KOPT-K1 (cell line): ENCODE measurements around the gene SPNS2.

ENCODE experiments used
- H3K27ac ChIP-seq: fragments of 200-600 bp; sonication (generic); 2 replicates; pipeline ENCODE4 v1.5.1; 2016; ENCODE audit warnings: antibody characterized with exemption, mild to moderate bottlenecking, low read depth, low read length; ENCODE audit not compliant: poor library complexity, severe bottlenecking
- H3K36me3 ChIP-seq: fragments of 200-600 bp; sonication (generic); 2 replicates; pipeline ENCODE4 v1.5.1; 2017; ENCODE audit warnings: antibody characterized with exemption, mild to moderate bottlenecking, low read length, moderate library complexity; ENCODE audit not compliant: insufficient read depth
- H3K9me3 ChIP-seq: fragments of 200-600 bp; sonication (generic); 2 replicates; pipeline ENCODE4 v1.5.1; 2017; ENCODE audit warnings: antibody characterized with exemption, low read length, mild to moderate bottlenecking; ENCODE audit not compliant: insufficient read depth, poor library complexity, severe bottlenecking

SPNS2 gene

DNA sequence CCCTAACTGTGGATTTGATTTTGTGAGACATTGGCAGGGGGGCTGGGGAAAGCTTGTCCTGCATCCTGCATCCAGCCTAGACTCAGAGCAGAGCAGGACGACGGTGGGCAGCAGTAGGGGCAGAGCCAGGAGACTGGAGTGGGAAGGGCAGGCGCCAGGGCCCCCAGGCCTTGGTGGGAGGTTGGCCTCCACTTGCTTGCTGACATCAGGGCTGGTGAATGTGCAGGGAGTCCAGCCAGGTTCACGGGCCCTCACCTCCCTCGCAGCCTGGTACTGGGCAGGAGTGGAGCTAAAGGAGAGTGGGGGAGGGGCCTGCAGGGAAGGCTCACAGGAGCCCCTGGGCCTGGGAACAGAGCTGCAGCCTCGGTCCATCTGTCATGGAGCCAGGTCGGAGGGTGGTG, 83.4 kb downstream of the SPNS2 start:
- H3K9me3 ChIP-seq: no peaks in the 10 kb centered on the region
- no peaks in the 10 kb centered on the region for H3K36me3 ChIP-seq
- H3K27ac ChIP-seq: no peak overlapping the region

DNA sequence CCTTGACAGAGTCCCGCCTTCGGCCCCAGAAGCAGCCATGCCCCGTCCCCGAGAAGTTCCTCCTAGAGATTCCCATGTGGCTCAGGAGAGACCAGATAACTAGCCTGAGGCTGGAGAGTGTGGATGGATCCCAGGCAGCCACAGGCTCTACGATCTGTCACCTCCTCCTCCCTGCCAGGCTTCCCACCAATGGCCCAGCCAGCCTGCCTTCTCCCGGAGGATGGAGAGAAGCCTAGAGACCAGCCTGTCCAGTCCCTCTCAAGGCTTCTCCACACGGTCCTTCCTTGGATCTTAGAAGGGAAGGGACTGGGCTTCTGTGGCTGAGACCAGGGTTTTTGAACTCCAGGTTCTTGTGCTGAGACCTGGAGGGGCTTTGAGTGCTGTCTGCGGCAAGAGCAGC, 84.0 kb downstream of the SPNS2 start:
- Histone ChIP-seq H3K36me3 (no peaks in the 10 kb centered on the region), H3K27ac (no peak overlapping the region), H3K9me3 (no peaks in the 10 kb centered on the region)

DNA sequence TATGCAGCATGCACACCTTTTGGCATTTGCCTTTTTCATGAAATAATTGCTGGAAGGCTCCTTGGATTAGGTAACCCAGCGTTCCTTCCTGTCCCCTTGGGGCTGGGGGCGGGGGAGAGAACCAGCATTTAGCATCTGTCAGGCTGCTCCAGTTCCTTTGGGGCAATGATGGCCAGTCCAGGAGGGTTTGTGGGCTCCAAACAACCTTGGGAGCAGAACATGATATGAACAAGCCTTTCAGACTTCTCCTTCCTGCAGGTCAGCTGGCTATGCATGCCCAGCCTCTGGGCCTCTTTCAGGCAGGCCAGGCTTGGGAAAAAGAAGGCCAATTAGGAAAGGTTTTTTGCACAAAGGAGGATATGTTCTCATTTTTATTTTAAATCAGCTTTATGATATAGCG, 84.5 kb downstream of the SPNS2 start:
- no peak overlapping the region for H3K27ac ChIP-seq
- H3K36me3 ChIP-seq: no peaks in the 10 kb centered on the region
- no peaks in the 10 kb centered on the region for H3K9me3 ChIP-seq

DNA sequence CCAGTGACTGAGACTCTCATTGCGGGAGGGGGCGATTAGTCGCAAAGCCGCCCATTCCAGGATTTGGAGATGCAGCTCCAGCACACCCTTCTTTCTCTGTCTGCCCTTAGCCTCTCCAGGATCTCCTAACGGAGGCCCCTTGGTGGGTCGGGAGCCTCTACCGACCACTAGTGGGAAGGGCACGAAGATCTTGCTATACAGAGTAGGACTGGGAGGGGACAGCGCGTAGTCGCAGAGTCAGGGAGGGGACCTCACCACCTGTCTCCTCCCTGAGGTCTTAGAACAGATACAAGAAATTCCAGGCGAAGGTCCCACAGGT, 85.1 kb downstream of the SPNS2 start:
- Histone ChIP-seq H3K27ac (no peak overlapping the region), H3K9me3 (no peaks in the 10 kb centered on the region), H3K36me3 (no peaks in the 10 kb centered on the region)

DNA sequence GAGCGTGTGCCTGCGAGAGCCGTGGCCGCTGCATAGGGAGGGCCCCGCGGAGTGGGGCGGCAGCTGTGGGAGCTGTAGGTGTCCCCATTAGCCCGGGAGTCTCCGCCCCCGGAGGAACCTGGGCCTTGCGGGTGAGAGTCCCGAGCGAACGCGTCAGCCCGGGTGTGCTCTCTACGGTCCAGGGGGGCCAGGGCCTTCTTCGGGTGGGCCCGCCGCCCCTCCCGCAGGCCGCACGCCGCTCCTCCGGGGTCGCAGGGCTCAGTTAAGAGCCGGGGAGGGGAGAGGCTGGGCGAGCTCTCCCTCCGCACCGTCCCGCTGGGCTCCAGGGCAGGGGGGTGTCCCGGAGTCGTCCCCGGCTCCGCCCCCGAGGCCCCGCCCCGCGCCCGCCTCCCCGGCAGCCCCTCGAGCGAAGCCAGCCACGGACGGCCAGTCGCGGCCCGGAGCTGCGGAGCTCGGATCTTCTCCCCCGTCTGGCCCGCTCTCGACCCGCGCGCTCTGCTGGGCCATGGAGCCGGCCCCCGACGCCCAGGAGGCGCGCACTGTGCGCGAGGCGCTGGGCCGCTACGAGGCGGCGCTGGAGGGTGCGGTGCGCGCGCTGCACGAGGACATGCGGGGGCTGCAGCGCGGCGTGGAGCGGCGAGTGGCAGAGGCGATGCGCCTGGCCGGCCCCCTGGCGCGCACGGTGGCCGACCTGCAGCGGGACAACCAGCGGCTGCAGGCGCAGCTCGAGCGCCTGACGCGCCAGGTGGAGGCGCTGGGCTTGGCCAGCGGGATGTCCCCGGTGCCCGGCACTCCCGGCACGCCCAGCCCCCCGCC, 85.6 kb downstream of the SPNS2 start, which contains the start of gene SMTNL2:
Gene SMTNL2, plus strand, starts transcription at position 429 of the 816 bp plus-strand sequence. Its CDS starts 77 bp downstream, at position 506.
- H3K27ac ChIP-seq: no peak within 1 kb of the TSS
- no peaks in the 10 kb centered on the region for H3K9me3 ChIP-seq
- H3K36me3 ChIP-seq: no peaks in the 10 kb centered on the region

- Histone ChIP-seq H3K9me3 (no peaks in the 10 kb centered on the region), H3K36me3 (no peaks in the 10 kb centered on the region)
Measured at GRCh38 chr17:4584917-4585637, 86.4 kb downstream of the SPNS2 start.

DNA sequence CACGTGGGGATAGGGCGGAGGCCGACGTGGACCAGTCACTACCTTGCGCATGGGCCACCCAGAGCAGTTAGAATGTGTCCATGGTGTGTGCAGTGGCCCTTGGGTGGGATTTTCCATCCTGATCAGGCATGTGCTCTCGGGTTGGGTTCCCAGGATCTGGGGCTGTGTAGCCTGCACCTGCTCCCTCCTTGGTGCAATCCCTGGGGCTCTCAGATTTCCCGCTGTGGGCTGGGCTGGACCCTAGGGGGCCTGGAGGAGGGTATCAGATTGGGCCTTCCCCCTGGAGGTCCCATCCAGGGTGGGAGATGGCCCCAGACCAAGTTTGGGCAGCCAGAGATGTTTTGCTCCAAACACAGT, 86.9 kb downstream of the SPNS2 start:
- Histone ChIP-seq H3K27ac (no peak overlapping the region), H3K36me3 (no peaks in the 10 kb centered on the region), H3K9me3 (no peaks in the 10 kb centered on the region)

More at GRCh38 chr17:4584917-4585637, 86.4 kb downstream of the SPNS2 start:
- H3K27ac ChIP-seq: no peak overlapping the region

GRCh38 chr17:4586043-4586442, 87.4 kb downstream of the SPNS2 start:
- Histone ChIP-seq H3K36me3 (no peaks in the 10 kb centered on the region), H3K27ac (no peak overlapping the region), H3K9me3 (no peaks in the 10 kb centered on the region)

DNA sequence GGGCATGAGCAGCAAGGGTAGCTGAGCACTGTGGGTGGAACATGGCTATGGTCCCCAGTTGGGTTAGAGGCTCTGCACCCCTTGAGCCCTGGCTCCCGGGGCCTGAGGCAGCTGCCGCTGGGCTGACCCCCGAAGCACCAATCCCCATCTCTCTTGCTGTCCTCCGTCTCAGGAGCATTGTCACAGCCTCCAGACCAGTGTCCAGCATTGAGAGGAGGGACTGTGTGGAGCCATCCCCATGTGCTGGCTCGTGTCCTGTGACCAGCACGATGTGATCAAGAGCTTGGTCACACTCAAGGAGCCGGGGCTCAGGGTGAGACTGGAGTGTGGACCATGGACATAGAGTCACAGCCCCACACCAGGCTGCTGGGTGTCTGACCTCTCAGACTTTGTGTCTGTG, 88.5 kb downstream of the SPNS2 start:
- no peaks in the 10 kb centered on the region for H3K9me3 ChIP-seq
- H3K27ac ChIP-seq: no peak overlapping the region
- no peaks in the 10 kb centered on the region for H3K36me3 ChIP-seq

- Histone ChIP-seq H3K27ac (no peak overlapping the region), H3K9me3 (no peaks in the 10 kb centered on the region)
Measured at GRCh38 chr17:4587803-4588202, 89.1 kb downstream of the SPNS2 start.

DNA sequence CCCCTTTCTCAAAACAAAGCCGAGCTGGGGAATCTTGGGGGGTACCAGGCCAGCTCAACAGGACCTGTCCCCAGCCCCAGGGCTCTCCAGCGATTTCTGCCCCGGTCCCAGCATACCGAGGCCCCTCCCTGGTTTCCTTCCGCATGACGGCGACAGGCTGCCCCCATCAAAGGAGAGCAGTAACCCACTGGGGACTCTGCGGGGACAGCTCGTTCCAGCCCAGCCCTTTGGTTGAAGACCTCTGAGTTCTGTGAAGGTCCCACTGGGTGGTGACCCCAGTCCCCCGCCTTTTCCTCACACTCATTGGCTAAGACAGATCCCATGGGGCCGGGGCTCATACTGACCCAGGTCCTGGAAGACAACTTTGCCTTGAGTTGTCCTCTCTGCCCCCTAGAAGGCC, 89.7 kb downstream of the SPNS2 start:
- H3K27ac ChIP-seq: no peak overlapping the region
- H3K36me3 ChIP-seq: no peaks in the 10 kb centered on the region
- H3K9me3 ChIP-seq: no peaks in the 10 kb centered on the region

More at GRCh38 chr17:4587803-4588202, 89.1 kb downstream of the SPNS2 start:
- no peaks in the 10 kb centered on the region for H3K36me3 ChIP-seq
